Measurements from ENCODE around the gene NUDT8. TPM values are rescaled to one million over a fixed set of nuclear protein-coding genes. Genes with fewer than 3 reads are reported as not detected.
A peak's percentile ranks its signal among the peaks of the same experiment; 100 is the strongest.

The NUDT8 gene
- total RNA-seq: 10 to 100 TPM; 15.3 to 16.7 TPM

GRCh38 chr11:67629386-67630227 lies at the start of gene NUDT8:
Gene NUDT8, minus strand, starts transcription at chr11:67629937. Its CDS starts 26 bp downstream, at chr11:67629911.
- peak; percentile 94 for DNase-seq
- CTCF ChIA-PET: interaction anchor here (0.7 to 8.4 kb wide), 34 partner anchors 10 to 992 kb away, joined by 3 to 157 read pairs (median 6); partner anchors contain the start of genes ACY3, GSTP1, POLD4 and TBX10
- H3K4me3 Mint-ChIP-seq: peak within 1 kb of the TSS; percentile 76
- H3K27ac Mint-ChIP-seq: peak within 1 kb of the TSS; percentile 87
- H3K27me3 Mint-ChIP-seq: no peaks in the 10 kb centered on the region
- peaks cover 13% of the 10 kb centered on the region for H3K4me1 Mint-ChIP-seq
- H3K9me3 Mint-ChIP-seq (ENCODE audit: low read depth): no peaks in the 10 kb centered on the region
- no peaks in the 10 kb centered on the region for H3K36me3 Mint-ChIP-seq
- peak; percentile 67 for ATAC-seq

GRCh38 chr11:67675058-67675747 lies 45.5 kb upstream of the NUDT8 start:
- Mint-ChIP-seq H3K4me1 (no peaks in the 10 kb centered on the region), H3K36me3 (no peaks in the 10 kb centered on the region), H3K27ac (no peak overlapping the region), H3K9me3 (ENCODE audit: low read depth) (peaks cover 2% of the 10 kb centered on the region), H3K27me3 (peaks cover 20% of the 10 kb centered on the region), H3K4me3 (no peak overlapping the region)
- ATAC-seq (no peak), DNase-seq (no peak)
- CTCF ChIA-PET: no interaction called here

GRCh38 chr11:67674442-67674871 lies 44.7 kb upstream of the NUDT8 start, which contains the start of gene ALDH3B2:
Gene ALDH3B2, minus strand, starts transcription at chr11:67674623. Its CDS starts 7,688 bp downstream, at chr11:67666935.
- DNase-seq (no peak), ATAC-seq (no peak)
- Mint-ChIP-seq H3K36me3 (no peaks in the 10 kb centered on the region), H3K9me3 (ENCODE audit: low read depth) (peaks cover 2% of the 10 kb centered on the region), H3K4me3 (no peak within 1 kb of the TSS), H3K27ac (no peak within 1 kb of the TSS), H3K27me3 (peaks cover 20% of the 10 kb centered on the region), H3K4me1 (no peaks in the 10 kb centered on the region)
- CTCF ChIA-PET: no interaction called here

GRCh38 chr11:67673902-67674301 lies 44.2 kb upstream of the NUDT8 start:
- no peak overlapping the region for H3K27ac Mint-ChIP-seq
- no peak for ATAC-seq
- H3K27me3 Mint-ChIP-seq: peaks cover 20% of the 10 kb centered on the region
- no peak overlapping the region for H3K4me3 Mint-ChIP-seq
- H3K4me1 Mint-ChIP-seq: no peaks in the 10 kb centered on the region
- CTCF ChIA-PET: no interaction called here
- no peak for DNase-seq
- H3K36me3 Mint-ChIP-seq: no peaks in the 10 kb centered on the region
- peaks cover 2% of the 10 kb centered on the region for H3K9me3 Mint-ChIP-seq (ENCODE audit: low read depth)

GRCh38 chr11:67673358-67673757 lies 43.6 kb upstream of the NUDT8 start:
- Mint-ChIP-seq H3K4me3 (no peak overlapping the region), H3K9me3 (ENCODE audit: low read depth) (peaks cover 2% of the 10 kb centered on the region), H3K36me3 (no peaks in the 10 kb centered on the region), H3K4me1 (no peaks in the 10 kb centered on the region), H3K27me3 (peaks cover 19% of the 10 kb centered on the region), H3K27ac (no peak overlapping the region)
- DNase-seq: no peak
- CTCF ChIA-PET: interaction anchor here (0.7 kb wide), 1 partner anchor 47 kb away, joined by 3 read pairs; no protein-coding TSS in a partner anchor
- no peak for ATAC-seq

- Mint-ChIP-seq H3K9me3 (ENCODE audit: low read depth) (no peaks in the 10 kb centered on the region), H3K27ac (no peak overlapping the region), H3K4me3 (no peak overlapping the region), H3K4me1 (no peaks in the 10 kb centered on the region), H3K27me3 (peaks cover 1% of the 10 kb centered on the region), H3K36me3 (no peaks in the 10 kb centered on the region)
- ATAC-seq (no peak), DNase-seq (no peak)
- CTCF ChIA-PET: interaction anchor here (2.2 kb wide), 1 partner anchor 42 kb away, joined by 6 read pairs; the partner anchor contains the start of gene NUDT8
Observed at GRCh38 chr11:67671211-67671520, 41.4 kb upstream of the NUDT8 start.

GRCh38 chr11:67670316-67671210 lies 40.8 kb upstream of the NUDT8 start:
- CTCF ChIA-PET: interaction anchor here (2.2 kb wide), 1 partner anchor 41 kb away, joined by 6 read pairs; the partner anchor contains the start of gene NUDT8
- no peak overlapping the region for H3K4me3 Mint-ChIP-seq
- ATAC-seq (peak; percentile 30), DNase-seq (no peak)
- H3K36me3 Mint-ChIP-seq: no peaks in the 10 kb centered on the region
- H3K4me1 Mint-ChIP-seq: no peaks in the 10 kb centered on the region
- H3K27me3 Mint-ChIP-seq: no peaks in the 10 kb centered on the region
- H3K27ac Mint-ChIP-seq: no peak overlapping the region
- H3K9me3 Mint-ChIP-seq (ENCODE audit: low read depth): no peaks in the 10 kb centered on the region

- CTCF ChIA-PET: interaction anchor here (0.9 kb wide), 2 partner anchors 10 to 32 kb away, joined by 3 to 4 read pairs; no protein-coding TSS in a partner anchor
- no peak for DNase-seq
- H3K9me3 Mint-ChIP-seq (ENCODE audit: low read depth): no peaks in the 10 kb centered on the region
Observed at GRCh38 chr11:67668192-67668551, 38.4 kb upstream of the NUDT8 start.

GRCh38 chr11:67667490-67668191 lies 37.9 kb upstream of the NUDT8 start:
- Mint-ChIP-seq H3K4me3 (no peak overlapping the region), H3K27ac (no peak overlapping the region), H3K9me3 (ENCODE audit: low read depth) (no peaks in the 10 kb centered on the region), H3K27me3 (no peaks in the 10 kb centered on the region), H3K4me1 (no peaks in the 10 kb centered on the region), H3K36me3 (no peaks in the 10 kb centered on the region)
- DNase-seq (no peak), ATAC-seq (peak; percentile 4)
- CTCF ChIA-PET: interaction anchor here (0.9 kb wide), 2 partner anchors 9 to 32 kb away, joined by 3 to 4 read pairs; no protein-coding TSS in a partner anchor

More at GRCh38 chr11:67668192-67668551, 38.4 kb upstream of the NUDT8 start:
- ATAC-seq: no peak
- Mint-ChIP-seq H3K27me3 (no peaks in the 10 kb centered on the region), H3K4me1 (no peaks in the 10 kb centered on the region), H3K4me3 (no peak overlapping the region), H3K36me3 (no peaks in the 10 kb centered on the region), H3K27ac (no peak overlapping the region)

GRCh38 chr11:67666676-67667489 lies 37.1 kb upstream of the NUDT8 start:
- DNase-seq: no peak
- no peaks in the 10 kb centered on the region for H3K36me3 Mint-ChIP-seq
- H3K4me3 Mint-ChIP-seq: no peak overlapping the region
- no peak overlapping the region for H3K27ac Mint-ChIP-seq
- ATAC-seq: no peak
- H3K4me1 Mint-ChIP-seq: no peaks in the 10 kb centered on the region
- CTCF ChIA-PET: interaction anchor here (0.5 to 0.9 kb wide), 2 partner anchors 31 to 298 kb away, joined by 3 to 4 read pairs; no protein-coding TSS in a partner anchor
- H3K27me3 Mint-ChIP-seq: no peaks in the 10 kb centered on the region
- H3K9me3 Mint-ChIP-seq (ENCODE audit: low read depth): no peaks in the 10 kb centered on the region

GRCh38 chr11:67666303-67666645 lies 36.5 kb upstream of the NUDT8 start:
- DNase-seq (no peak), ATAC-seq (no peak)
- Mint-ChIP-seq H3K27me3 (no peaks in the 10 kb centered on the region), H3K36me3 (no peaks in the 10 kb centered on the region), H3K27ac (no peak overlapping the region), H3K4me1 (no peaks in the 10 kb centered on the region), H3K4me3 (no peak overlapping the region), H3K9me3 (ENCODE audit: low read depth) (no peaks in the 10 kb centered on the region)
- CTCF ChIA-PET: interaction anchor here (0.5 kb wide), 1 partner anchor 299 kb away, joined by 3 read pairs; no protein-coding TSS in a partner anchor
